SK-N-SH (cell line): Measurements from ENCODE around the gene RFNG.

Experiments
- MXI1 ChIP-seq: IDR thresholded peaks from 2 replicates; pipeline ENCODE4 v1.6.1; 2012; ENCODE audit warnings: mild to moderate bottlenecking, low read depth, low read length, improper control_type of control experiment
- TF ChIP-seq, protein P1 (sequence below): IDR thresholded peaks from 2 replicates; pipeline ENCODE4; 2012

DNA sequence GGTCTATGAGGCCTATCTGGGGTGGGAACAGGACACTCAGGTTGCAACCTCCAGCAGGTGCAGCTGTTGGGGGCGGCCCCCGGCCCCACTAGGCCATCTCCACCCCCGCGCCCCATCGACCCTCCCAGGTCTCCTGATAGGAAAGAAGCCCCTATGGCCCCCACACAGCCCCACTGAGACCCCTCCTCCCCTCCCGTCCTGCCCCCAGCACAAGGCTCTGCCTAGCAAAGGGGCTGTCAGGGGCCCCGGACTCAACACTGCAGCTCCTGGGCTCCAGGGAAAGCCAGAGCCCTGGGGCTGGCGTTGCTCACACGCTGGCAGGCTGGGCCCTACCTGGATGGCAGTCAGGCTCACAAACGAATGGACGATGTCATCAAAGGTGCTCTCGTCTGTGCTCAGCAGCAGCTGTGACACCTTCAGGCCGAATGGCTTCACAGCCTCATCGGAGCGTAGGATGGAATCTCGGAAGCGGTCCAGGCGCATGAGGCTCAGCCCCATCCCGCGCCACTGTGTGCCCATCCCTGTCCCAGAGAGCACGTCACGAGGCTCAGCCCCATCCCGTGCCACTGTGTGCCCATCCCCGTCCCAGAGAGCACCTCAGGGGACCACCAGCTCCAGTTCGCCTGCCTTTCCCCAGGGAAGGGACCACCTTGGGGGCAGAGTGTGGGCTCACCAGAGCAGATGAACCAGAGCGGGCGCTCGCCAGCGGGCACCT is 39.1 kb upstream of the RFNG start:
- TF ChIP-seq MXI1: no peak
- TF ChIP-seq, protein P1, sequence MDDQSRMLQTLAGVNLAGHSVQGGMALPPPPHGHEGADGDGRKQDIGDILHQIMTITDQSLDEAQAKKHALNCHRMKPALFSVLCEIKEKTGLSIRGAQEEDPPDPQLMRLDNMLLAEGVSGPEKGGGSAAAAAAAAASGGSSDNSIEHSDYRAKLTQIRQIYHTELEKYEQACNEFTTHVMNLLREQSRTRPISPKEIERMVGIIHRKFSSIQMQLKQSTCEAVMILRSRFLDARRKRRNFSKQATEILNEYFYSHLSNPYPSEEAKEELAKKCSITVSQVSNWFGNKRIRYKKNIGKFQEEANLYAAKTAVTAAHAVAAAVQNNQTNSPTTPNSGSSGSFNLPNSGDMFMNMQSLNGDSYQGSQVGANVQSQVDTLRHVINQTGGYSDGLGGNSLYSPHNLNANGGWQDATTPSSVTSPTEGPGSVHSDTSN: no peak
